ENCODE measurements around the gene GNAQ. TPM values are rescaled to one million over a fixed set of nuclear protein-coding genes. Genes with fewer than 3 reads are reported as not detected.
A peak's percentile ranks its signal among the peaks of the same experiment; 100 is the strongest.

GNAQ gene
- 47.3 to 64.3 TPM (median 54.6 TPM) in 3 replicates for polyA plus RNA-seq
- polyA plus RNA-seq (2011; ENCODE audit: low read depth) = 10.2 TPM
- polyA plus RNA-seq (2011; cell fraction: cytosol; rRNA removed) = 66.9 and 119 TPM in 2 replicates
- 90.1 and 105 TPM in 2 replicates for polyA plus RNA-seq (2011; cell fraction: nucleus; rRNA removed)
- 16.3 and 33.8 TPM in 2 replicates for polyA plus RNA-seq (2012; ENCODE audit: low replicate concordance)
- 19.6 to 213 TPM (median 101 TPM) in 3 replicates for polyA minus RNA-seq
- polyA minus RNA-seq (2011; cell fraction: cytosol; rRNA and poly(A)+ RNA removed) = 31.7 TPM
- polyA minus RNA-seq (2011; cell fraction: nucleus; rRNA and poly(A)+ RNA removed) = 28.4 and 76.1 TPM in 2 replicates

DNA sequence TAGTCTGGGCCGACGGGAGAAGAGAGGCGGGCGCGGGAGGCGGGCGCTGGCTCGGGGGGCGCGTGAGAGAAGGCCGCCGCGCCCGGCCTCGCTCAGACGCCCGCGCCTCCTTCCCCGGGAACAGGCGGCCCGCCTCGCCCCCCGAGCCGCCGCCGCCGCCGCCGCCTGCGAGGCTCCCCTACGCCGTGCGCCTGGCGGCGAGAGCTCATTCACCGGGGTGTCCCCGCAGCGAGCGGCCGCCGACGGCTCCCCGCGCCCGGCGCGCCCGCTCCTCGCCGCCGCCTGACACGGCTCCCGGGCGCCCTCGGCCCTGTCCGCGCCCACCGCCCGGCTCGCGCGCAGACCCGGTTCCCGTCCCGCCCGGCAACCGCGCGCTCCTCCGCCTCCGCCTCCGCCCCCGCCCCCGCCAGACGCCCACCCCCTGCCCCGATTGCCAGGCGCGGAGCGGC is at the start of gene GNAQ:
GNAQ (minus strand) TSS at position 368 of the 449 bp plus-strand sequence. CDS start 576 bp downstream, outside the sequence.
- Histone ChIP-seq H3K79me2 (ENCODE audit: control insufficient read depth, insufficient read depth, low read length) (peaks cover 47% of the 10 kb centered on the region), H3K27me3 (ENCODE audit: control insufficient read depth, extremely low read depth, insufficient read depth, low read length) (no peaks in the 10 kb centered on the region), H3K36me3 (ENCODE audit: control insufficient read depth in 2 of 2, extremely low read depth in 1 of 2, insufficient read depth in 2 of 2, low read length in 2 of 2) (no peaks in the 10 kb centered on the region), H4K20me1 (ENCODE audit: control insufficient read depth, extremely low read depth, insufficient read depth, low read length) (peaks cover 3% of the 10 kb centered on the region), H3K27ac (ENCODE audit: control insufficient read depth, insufficient read depth, low read length) (peak within 1 kb of the TSS; percentile 90), H3K9ac (ENCODE audit: control insufficient read depth, extremely low read depth, insufficient read depth, low read length) (peak within 1 kb of the TSS; percentile 90), H3K4me1 (ENCODE audit: control insufficient read depth, extremely low read depth, insufficient read depth, low read length) (peaks cover 41% of the 10 kb centered on the region), H3K4me3 (ENCODE audit: control insufficient read depth in 2 of 3, extremely low read depth in 1 of 3, insufficient read depth in 2 of 3, low read depth in 1 of 3, low read length in 3 of 3) (peak within 1 kb of the TSS; percentile 86 to 91 (median 88)), H3K4me2 (ENCODE audit: control insufficient read depth, extremely low read depth, insufficient read depth, low read depth, low read length) (peak within 1 kb of the TSS; percentile 100), H3K9me1 (ENCODE audit: control insufficient read depth, extremely low read depth, insufficient read depth, low read length) (no peaks in the 10 kb centered on the region), H3K9me3 (ENCODE audit: control insufficient read depth, low read depth, low read length) (no peaks in the 10 kb centered on the region), H2AFZ (ENCODE audit: control insufficient read depth, low read length) (peak within 1 kb of the TSS; percentile 88)
- TF ChIP-seq EZH2 (IDR thresholded peaks at IDR 0.05; ENCODE audit: low read length) = no peak
- TF ChIP-seq, protein P1, sequence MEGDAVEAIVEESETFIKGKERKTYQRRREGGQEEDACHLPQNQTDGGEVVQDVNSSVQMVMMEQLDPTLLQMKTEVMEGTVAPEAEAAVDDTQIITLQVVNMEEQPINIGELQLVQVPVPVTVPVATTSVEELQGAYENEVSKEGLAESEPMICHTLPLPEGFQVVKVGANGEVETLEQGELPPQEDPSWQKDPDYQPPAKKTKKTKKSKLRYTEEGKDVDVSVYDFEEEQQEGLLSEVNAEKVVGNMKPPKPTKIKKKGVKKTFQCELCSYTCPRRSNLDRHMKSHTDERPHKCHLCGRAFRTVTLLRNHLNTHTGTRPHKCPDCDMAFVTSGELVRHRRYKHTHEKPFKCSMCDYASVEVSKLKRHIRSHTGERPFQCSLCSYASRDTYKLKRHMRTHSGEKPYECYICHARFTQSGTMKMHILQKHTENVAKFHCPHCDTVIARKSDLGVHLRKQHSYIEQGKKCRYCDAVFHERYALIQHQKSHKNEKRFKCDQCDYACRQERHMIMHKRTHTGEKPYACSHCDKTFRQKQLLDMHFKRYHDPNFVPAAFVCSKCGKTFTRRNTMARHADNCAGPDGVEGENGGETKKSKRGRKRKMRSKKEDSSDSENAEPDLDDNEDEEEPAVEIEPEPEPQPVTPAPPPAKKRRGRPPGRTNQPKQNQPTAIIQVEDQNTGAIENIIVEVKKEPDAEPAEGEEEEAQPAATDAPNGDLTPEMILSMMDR (optimal IDR thresholded peaks at IDR 0.05 in 1 of 3, IDR thresholded peaks at IDR 0.05 in 1 of 3, conservative IDR thresholded peaks at IDR 0.05 in 1 of 3; ENCODE audit: extremely low read depth in 1 of 3, insufficient read depth in 2 of 3, low read length in 3 of 3) = no peak
- no peak for DNase-seq (ENCODE audit: low read depth, low spot score)
- no peak for FAIRE-seq
- dilution Hi-C loops (cut with MboI; ENCODE audit: extremely low pct_ligation_motif_present, low sequenced_read_pairs) = no loop called here

DNA sequence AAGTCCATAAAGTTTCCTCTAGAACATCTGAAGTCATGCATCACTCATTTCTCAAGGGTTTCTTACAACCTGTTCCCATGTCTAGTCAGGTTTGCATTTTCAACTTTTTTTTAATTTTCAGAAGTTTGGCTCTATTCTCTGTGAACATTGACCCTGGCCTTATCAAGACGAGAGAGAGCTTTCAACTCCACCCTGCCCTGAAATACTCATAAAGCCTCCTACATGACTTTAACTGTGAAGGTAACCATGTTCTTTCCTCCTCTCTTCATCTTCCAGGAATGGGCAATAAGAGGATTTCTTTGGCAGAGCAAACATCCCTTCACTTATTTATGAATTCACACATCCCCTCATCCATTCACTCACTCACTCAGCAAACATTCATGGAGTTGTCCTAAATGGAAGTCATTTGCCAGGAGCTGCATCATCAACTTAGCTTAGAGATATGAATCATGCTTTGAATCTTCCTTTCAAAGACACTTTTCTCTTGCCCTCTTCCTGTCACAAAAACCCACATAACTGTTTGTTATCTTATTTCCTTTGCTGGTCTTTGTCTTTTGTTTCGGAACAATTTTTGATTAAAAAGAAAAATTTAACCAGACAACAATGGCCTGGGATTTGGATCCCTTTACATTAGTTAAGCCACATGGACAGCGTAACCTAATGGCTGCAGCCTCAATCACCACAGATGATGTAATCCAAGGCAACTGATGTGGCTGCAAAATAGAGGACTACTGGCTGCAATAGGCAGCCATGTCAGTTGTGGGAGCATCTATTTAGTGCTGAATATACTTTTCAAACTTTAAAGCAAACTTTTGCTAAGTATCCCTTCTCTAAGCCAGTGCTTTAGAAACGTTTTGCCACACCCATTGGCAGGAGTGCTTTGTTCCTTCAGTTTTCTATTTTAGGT is 43.0 kb upstream of the GNAQ start:
- Histone ChIP-seq H2AFZ (ENCODE audit: control insufficient read depth, low read length) (no peak overlapping the region), H3K9me1 (ENCODE audit: control insufficient read depth, extremely low read depth, insufficient read depth, low read length) (no peaks in the 10 kb centered on the region), H3K27me3 (ENCODE audit: control insufficient read depth, extremely low read depth, insufficient read depth, low read length) (no peaks in the 10 kb centered on the region), H3K79me2 (ENCODE audit: control insufficient read depth, insufficient read depth, low read length) (no peaks in the 10 kb centered on the region), H3K36me3 (ENCODE audit: control insufficient read depth in 2 of 2, extremely low read depth in 1 of 2, insufficient read depth in 2 of 2, low read length in 2 of 2) (no peaks in the 10 kb centered on the region), H3K4me2 (ENCODE audit: control insufficient read depth, extremely low read depth, insufficient read depth, low read depth, low read length) (no peak overlapping the region), H3K4me3 (ENCODE audit: control insufficient read depth in 2 of 3, extremely low read depth in 1 of 3, insufficient read depth in 2 of 3, low read depth in 1 of 3, low read length in 3 of 3) (no peak overlapping the region), H3K27ac (ENCODE audit: control insufficient read depth, insufficient read depth, low read length) (no peak overlapping the region), H3K9me3 (ENCODE audit: control insufficient read depth, low read depth, low read length) (no peaks in the 10 kb centered on the region), H3K4me1 (ENCODE audit: control insufficient read depth, extremely low read depth, insufficient read depth, low read length) (no peaks in the 10 kb centered on the region), H4K20me1 (ENCODE audit: control insufficient read depth, extremely low read depth, insufficient read depth, low read length) (no peaks in the 10 kb centered on the region), H3K9ac (ENCODE audit: control insufficient read depth, extremely low read depth, insufficient read depth, low read length) (no peak overlapping the region)
- peak; percentile 49 for FAIRE-seq
- no peak for TF ChIP-seq EZH2 (IDR thresholded peaks at IDR 0.05; ENCODE audit: low read length)
- TF ChIP-seq, protein P1 (optimal IDR thresholded peaks at IDR 0.05 in 1 of 3, IDR thresholded peaks at IDR 0.05 in 1 of 3, conservative IDR thresholded peaks at IDR 0.05 in 1 of 3; ENCODE audit: extremely low read depth in 1 of 3, insufficient read depth in 2 of 3, low read length in 3 of 3) = no peak
- no peak for DNase-seq (ENCODE audit: low read depth, low spot score)
- dilution Hi-C loops (cut with MboI; ENCODE audit: extremely low pct_ligation_motif_present, low sequenced_read_pairs) = no loop called here

Measured in keratinocyte (primary cell).